Sigmoid colon (tissue), 7 donors: ENCODE data around the gene SLC9C2. TPM values are rescaled to one million over a fixed set of nuclear protein-coding genes. Genes with fewer than 3 reads are reported as not detected.
"Not testable (repeated sequence)": the region's sequence is repeated elsewhere in the genome, so short reads cannot be mapped to it uniquely, and the experiment has no call there.

Experiments
- DNase-seq: peaks from one replicate; pipeline ENCODE4 v3.0.0-alpha.2; 2019
- H3K27ac ChIP-seq, 4 donors: fragments of 200-600 bp; sonication (generic); one replicate each; pipeline ENCODE4 v1.5.1; 2016 to 2019; ENCODE audit warnings: mild to moderate bottlenecking in 1 of 4
- H3K27me3 ChIP-seq, 3 donors: fragments of 200-600 bp; sonication (generic); one replicate each; pipeline ENCODE4 v1.5.1; 2019; ENCODE audit warnings: mild to moderate bottlenecking in 1 of 3
- H3K36me3 ChIP-seq, 4 donors: fragments of 200-600 bp; sonication (generic); one replicate each; pipeline ENCODE4 v1.5.1; 2016 to 2019
- H3K4me1 ChIP-seq, 4 donors: fragments of 200-600 bp; sonication (generic); one replicate each; pipeline ENCODE4 v1.5.1; 2017 to 2019
- H3K4me3 ChIP-seq, 4 donors: fragments of 200-600 bp; sonication (generic); one replicate each; pipeline ENCODE4 v1.5.1; 2017 to 2019; ENCODE audit warnings: mild to moderate bottlenecking in 2 of 4, moderate library complexity in 1 of 4
- H3K9me3 ChIP-seq, 4 donors: fragments of 200-600 bp in 3 of 4; sonication (generic) in 3 of 4; one replicate each; pipeline versions ENCODE4 v1.5.1 to v1.6.1; 2013 to 2019
- CTCF ChIP-seq, 4 experiments: fragments of 450-650 bp in 3 of 4; fragments of 200-600 bp in 1 of 4; IDR thresholded peaks; one replicate each; pipeline ENCODE4 v1.5.1; 2016 to 2019; ENCODE audit warnings: antibody characterized with exemption in 4 of 4, mild to moderate bottlenecking in 3 of 4, moderate library complexity in 2 of 4
- EP300 ChIP-seq, 4 donors: sonication (generic); formaldehyde crosslinking; IDR thresholded peaks; one replicate each; pipeline ENCODE4 v1.6.1; 2017; ENCODE audit warnings: antibody characterized with exemption in 4 of 4
- POLR2A ChIP-seq, 2 donors: fragments of 450-650 bp; IDR thresholded peaks; one replicate each; pipeline ENCODE4 v1.6.1; 2016; ENCODE audit warnings: antibody characterized with exemption in 2 of 2, mild to moderate bottlenecking in 2 of 2, moderate library complexity in 2 of 2
- POLR2AphosphoS5 ChIP-seq, 4 donors: sonication (generic); formaldehyde crosslinking; IDR thresholded peaks; one replicate each; pipeline ENCODE4 v1.6.1; 2017; ENCODE audit warnings: antibody characterized with exemption in 4 of 4
- whole genome bisulfite sequencing, 2 donors: extraction: QIAGEN DNeasy Blood & Tissue Kit; methylation state at CpG; one replicate each; pipeline ENCODE4 v1.1.7; 2013; 5-methylcytosine and 5-hydroxymethylcytosine counted together
- intact Hi-C: fragments of 100-400 bp; cut with DNase I; formaldehyde crosslinking; loops from one replicate; pipeline ENCODE4 v1.15.1; 2023
- polyA plus RNA-seq, 3 donors: library from polyadenylated mRNA; stranded (reverse); fragments of 200-250 nt; gene quantifications; one replicate each; pipeline ENCODE4 v1.2.3, GENCODE V29; 2013
- total RNA-seq, 4 donors: library from RNA; depleted of rRNA; stranded (reverse); fragments of >200 nt; gene quantifications; one replicate each; pipeline ENCODE4 v1.1.0, GENCODE V29; 2016
- donor health status: healthy with polysubstance abuse.
- donor health status: Bipolar disorder and iron deficiency.
- donor health status: healthy.

SLC9C2 gene
- total and polyA plus RNA-seq, 7 donors: not detected

DNA sequence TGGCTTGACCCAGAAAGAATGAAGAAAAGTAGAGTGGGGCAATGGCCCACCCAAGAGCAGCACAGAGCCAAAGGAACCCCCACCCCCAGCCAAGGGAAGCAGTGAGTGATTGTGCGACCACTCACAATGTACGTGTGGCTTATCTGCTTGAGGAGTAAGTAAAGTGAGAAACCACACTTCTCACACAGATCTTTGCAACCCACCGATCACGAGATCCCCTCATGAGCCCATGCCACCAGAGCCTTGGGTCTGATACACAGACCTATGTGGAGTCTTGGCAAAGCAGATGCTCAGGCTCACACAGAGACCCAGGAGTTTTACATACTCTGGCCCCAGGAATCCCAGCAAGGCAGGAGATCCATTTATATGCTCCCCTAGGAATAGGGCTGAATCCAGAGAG lies 14.0 kb upstream of the SLC9C2 start:
- 74 to 81% methylated on average over 4 of the region's 4 CpGs for WGBS, 2 donors
- TF ChIP-seq POLR2AphosphoS5 (IDR thresholded peaks at IDR 0.05): no peak
- no peak for TF ChIP-seq CTCF (IDR thresholded peaks at IDR 0.05)
- no peak for TF ChIP-seq POLR2A (IDR thresholded peaks at IDR 0.05)
- TF ChIP-seq EP300 (IDR thresholded peaks at IDR 0.05): no peak
- Histone ChIP-seq H3K4me3 (no peak overlapping the region), H3K36me3 (no peaks in the 10 kb centered on the region), H3K27ac (no peak overlapping the region), H3K4me1 (no peaks in the 10 kb centered on the region), H3K27me3 (no peaks in the 10 kb centered on the region), H3K9me3 (peaks cover 0 to 11% (median 7%) of the 10 kb centered on the region in 4 donors)
- DNase-seq: no peak
- intact Hi-C loops: no loop called here

- intact Hi-C loops, DNase-seq, H3K4me1 ChIP-seq, H3K9me3 ChIP-seq, H3K27ac ChIP-seq, H3K4me3 ChIP-seq, H3K36me3 ChIP-seq, H3K27me3 ChIP-seq: not testable (repeated sequence)
- WGBS, 2 donors: 96% methylated on average over 32 of the region's 32 CpGs
These were observed 10.2 kb upstream of the SLC9C2 start for GRCh38 chr1:173613086-173613485.

DNA sequence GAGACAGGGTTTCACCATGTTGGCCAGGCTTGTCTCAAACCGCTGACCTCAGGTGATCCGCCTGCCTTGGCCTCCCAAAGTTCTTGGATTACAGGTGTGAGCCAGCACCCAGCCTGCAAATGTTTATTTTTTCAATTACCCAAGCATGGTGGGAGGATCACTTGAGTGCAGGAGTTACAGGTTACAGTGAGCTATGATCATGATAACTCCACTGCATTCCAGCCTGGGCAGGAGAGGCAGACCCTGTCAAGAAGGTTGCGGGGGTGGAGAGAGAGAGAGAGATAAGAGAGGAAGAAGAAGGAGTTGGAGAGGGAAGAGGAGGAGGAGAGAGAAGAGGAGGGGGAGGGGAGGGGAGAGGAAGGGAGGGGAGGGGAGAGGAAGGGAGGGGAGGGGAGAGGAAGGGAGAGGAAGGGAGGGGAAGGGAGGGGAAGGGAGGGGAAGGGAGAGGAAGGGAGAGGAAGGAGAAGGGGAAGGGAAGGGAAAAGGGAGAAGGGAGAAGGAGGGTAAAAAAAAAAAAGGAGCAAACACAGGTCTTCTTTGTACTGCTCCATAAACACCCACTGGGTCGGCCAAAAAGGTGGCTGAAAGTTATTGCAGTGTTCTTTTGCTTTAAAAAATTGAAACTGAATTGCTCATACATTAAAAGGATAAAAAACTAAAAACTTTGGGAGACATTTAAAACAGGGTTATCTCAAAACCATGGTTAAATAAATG lies 5.8 kb upstream of the SLC9C2 start:
- WGBS, 2 donors: 85 to 90% methylated on average over 4 of the region's 4 CpGs
- intact Hi-C loops: no loop called here
- H3K4me3 ChIP-seq: no peak overlapping the region
- no peaks in the 10 kb centered on the region for H3K36me3 ChIP-seq
- no peaks in the 10 kb centered on the region for H3K27me3 ChIP-seq
- no peaks in the 10 kb centered on the region for H3K4me1 ChIP-seq
- no peaks in the 10 kb centered on the region for H3K9me3 ChIP-seq
- TF ChIP-seq CTCF (IDR thresholded peaks at IDR 0.05): no peak
- TF ChIP-seq POLR2AphosphoS5 (IDR thresholded peaks at IDR 0.05): no peak
- TF ChIP-seq POLR2A (IDR thresholded peaks at IDR 0.05): no peak
- TF ChIP-seq EP300 (IDR thresholded peaks at IDR 0.05): no peak
- no peak overlapping the region for H3K27ac ChIP-seq
- DNase-seq: no peak

GRCh38 chr1:173601588-173601987 lies 1.3 kb downstream of the SLC9C2 start:
- 74 to 80% methylated on average over 2 of the region's 2 CpGs for WGBS, 2 donors
- DNase-seq: no peak
- H3K9me3 ChIP-seq: no peaks in the 10 kb centered on the region

More at GRCh38 chr1:173601588-173601987, 1.3 kb downstream of the SLC9C2 start:
- TF ChIP-seq POLR2A (IDR thresholded peaks at IDR 0.05) (no peak), CTCF (IDR thresholded peaks at IDR 0.05) (no peak), POLR2AphosphoS5 (IDR thresholded peaks at IDR 0.05) (no peak), EP300 (IDR thresholded peaks at IDR 0.05) (no peak)
- no peak overlapping the region for H3K4me3 ChIP-seq
- intact Hi-C loops: no loop called here
- H3K27me3 ChIP-seq: no peaks in the 10 kb centered on the region
- H3K36me3 ChIP-seq: no peaks in the 10 kb centered on the region
- H3K4me1 ChIP-seq: no peaks in the 10 kb centered on the region
- no peak overlapping the region for H3K27ac ChIP-seq
